MCF 10A (cell line): ENCODE measurements around the gene IRF1. TPM values are rescaled to one million over a fixed set of nuclear protein-coding genes. Genes with fewer than 3 reads are reported as not detected.

Experiments used
- BruUV-seq: library from RNA; stranded (reverse); fragments of 400-500 nt; replicated peaks from 2 replicates; lab custom pipeline; 2021; lab: Mats Ljungman, UMichigan
- CTCF ChIA-PET: fragments of 300-600 bp; sonication (Branson Sonifier 250); formaldehyde crosslinking; extraction: SDS; loops from one replicate; lab custom pipeline; 2021; ENCODE audit warnings: antibody characterized with exemption, inconsistent platforms; lab: Yijun Ruan, JAX
- POLR2A ChIA-PET: fragments of 300-600, 350-650 bp; sonication (Branson Sonifier 250); formaldehyde crosslinking; extraction: SDS; loops from one replicate; lab custom pipeline; 2020; ENCODE audit warnings: antibody characterized with exemption, inconsistent platforms; lab: Yijun Ruan, JAX
- DNase-seq: peaks from one replicate; pipeline ENCODE4 v3.0.0-alpha.2; 2018; ENCODE audit not compliant: unreplicated experiment
- H3K27ac Mint-ChIP-seq: one replicate; pipeline ENCODE4 v1.8.0; 2022; ENCODE audit warnings: mild to moderate bottlenecking, low read depth, mixed read lengths; ENCODE audit not compliant: unreplicated experiment
- H3K27me3 Mint-ChIP-seq: one replicate; pipeline ENCODE4 v1.8.0; 2022; ENCODE audit warnings: mixed read lengths; ENCODE audit not compliant: insufficient read depth, unreplicated experiment
- H3K36me3 Mint-ChIP-seq: one replicate; pipeline ENCODE4 v1.8.0; 2022; ENCODE audit warnings: mild to moderate bottlenecking, moderate library complexity, mixed read lengths; ENCODE audit not compliant: insufficient read depth, unreplicated experiment
- H3K4me1 Mint-ChIP-seq: one replicate; pipeline ENCODE4 v1.8.0; 2022; ENCODE audit warnings: mixed read lengths; ENCODE audit not compliant: insufficient read depth, unreplicated experiment
- H3K4me3 Mint-ChIP-seq: one replicate; pipeline ENCODE4 v1.8.0; 2022; ENCODE audit warnings: mild to moderate bottlenecking, moderate library complexity, mixed read lengths; ENCODE audit not compliant: unreplicated experiment
- H3K9me3 Mint-ChIP-seq: one replicate; pipeline ENCODE4 v1.8.0; 2022; ENCODE audit warnings: mixed read lengths; ENCODE audit not compliant: unreplicated experiment
- intact Hi-C: fragments of 100-400 bp; cut with micrococcal nuclease; formaldehyde crosslinking; loops from 2 replicates; pipeline ENCODE4 v1.14.1; 2022
- total RNA-seq: library from RNA; stranded (reverse); gene quantifications from 2 replicates; pipeline ENCODE4 v1.2.3, GENCODE V29; 2022
- TF ChIP-seq, protein P1 (sequence below): fragments of 200-600 bp; IDR thresholded peaks from one replicate; pipeline ENCODE4 v1.8.0; 2022; ENCODE audit warnings: antibody characterized with exemption, mild to moderate bottlenecking; ENCODE audit not compliant: unreplicated experiment

IRF1 gene
- total RNA-seq, 1 experiment from 2014 or later: 18.7 TPM

DNA sequence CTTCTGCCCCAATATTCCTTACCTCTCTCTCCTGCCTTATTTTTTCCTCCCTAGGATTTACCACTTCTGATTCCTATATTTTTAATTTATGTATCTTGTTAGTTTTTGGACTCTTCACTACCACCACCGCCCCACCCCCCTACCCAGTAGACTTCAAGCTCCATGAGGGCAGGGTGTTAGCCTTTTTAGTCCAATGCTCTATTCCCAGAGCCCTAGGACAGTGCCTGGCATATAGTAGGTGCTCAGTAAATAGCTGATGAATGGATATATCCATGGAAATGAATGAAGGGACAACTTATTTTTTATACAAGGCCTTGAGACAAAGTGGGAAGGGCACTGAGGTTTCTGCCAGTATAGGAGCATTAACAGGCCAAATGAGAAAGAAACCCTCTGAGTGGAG, 41.5 kb downstream of the IRF1 start:
- no peaks in the 10 kb centered on the region for H3K27me3 Mint-ChIP-seq
- peaks cover 6% of the 10 kb centered on the region for H3K36me3 Mint-ChIP-seq
- no peak for DNase-seq
- ChIA-PET CTCF (interaction anchor here (0.6 to 4.7 kb wide), 5 partner anchors 9 to 78 kb away, joined by 3 to 28 read pairs (median 3); no protein-coding TSS in a partner anchor), POLR2A (interaction anchor here (0.5 to 3.3 kb wide), 7 partner anchors 9 to 1378 kb away, joined by 3 to 36 read pairs (median 3); partner anchors contain the start of genes FNIP1 and IRF1)
- H3K27ac Mint-ChIP-seq: no peak overlapping the region
- peaks cover 51% of the 10 kb centered on the region for H3K4me1 Mint-ChIP-seq
- BruUV-seq: no TSS peak
- TF ChIP-seq, protein P1, sequence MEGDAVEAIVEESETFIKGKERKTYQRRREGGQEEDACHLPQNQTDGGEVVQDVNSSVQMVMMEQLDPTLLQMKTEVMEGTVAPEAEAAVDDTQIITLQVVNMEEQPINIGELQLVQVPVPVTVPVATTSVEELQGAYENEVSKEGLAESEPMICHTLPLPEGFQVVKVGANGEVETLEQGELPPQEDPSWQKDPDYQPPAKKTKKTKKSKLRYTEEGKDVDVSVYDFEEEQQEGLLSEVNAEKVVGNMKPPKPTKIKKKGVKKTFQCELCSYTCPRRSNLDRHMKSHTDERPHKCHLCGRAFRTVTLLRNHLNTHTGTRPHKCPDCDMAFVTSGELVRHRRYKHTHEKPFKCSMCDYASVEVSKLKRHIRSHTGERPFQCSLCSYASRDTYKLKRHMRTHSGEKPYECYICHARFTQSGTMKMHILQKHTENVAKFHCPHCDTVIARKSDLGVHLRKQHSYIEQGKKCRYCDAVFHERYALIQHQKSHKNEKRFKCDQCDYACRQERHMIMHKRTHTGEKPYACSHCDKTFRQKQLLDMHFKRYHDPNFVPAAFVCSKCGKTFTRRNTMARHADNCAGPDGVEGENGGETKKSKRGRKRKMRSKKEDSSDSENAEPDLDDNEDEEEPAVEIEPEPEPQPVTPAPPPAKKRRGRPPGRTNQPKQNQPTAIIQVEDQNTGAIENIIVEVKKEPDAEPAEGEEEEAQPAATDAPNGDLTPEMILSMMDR: no peak
- no peak overlapping the region for H3K4me3 Mint-ChIP-seq
- peaks cover 16% of the 10 kb centered on the region for H3K9me3 Mint-ChIP-seq
- intact Hi-C loops: no loop called here

DNA sequence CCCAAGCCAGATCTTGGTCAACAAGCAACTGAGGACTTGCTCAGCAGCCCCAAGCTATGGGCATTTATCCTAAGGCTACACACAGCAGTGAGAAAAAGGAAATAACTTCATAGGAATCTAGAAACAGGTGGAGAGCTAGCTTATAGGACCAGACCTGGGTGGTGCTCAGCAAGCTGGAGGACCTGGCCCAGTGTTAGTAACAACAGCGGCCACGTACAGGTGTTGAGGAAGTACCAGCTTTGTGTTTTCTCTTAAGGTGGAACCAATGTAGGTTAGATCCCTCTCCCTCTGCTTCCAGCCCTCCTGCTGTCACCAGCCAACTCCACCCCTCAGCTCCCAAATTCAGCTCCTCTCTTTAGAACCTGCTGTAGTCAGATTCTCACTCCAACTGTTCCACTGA, 43.4 kb downstream of the IRF1 start:
- peak overlapping the region; percentile 34 for H3K27ac Mint-ChIP-seq
- H3K27me3 Mint-ChIP-seq: no peaks in the 10 kb centered on the region
- intact Hi-C loops: no loop called here
- POLR2A ChIA-PET: interaction anchor here (0.6 to 3.3 kb wide), 17 partner anchors 10 to 310 kb away, joined by 3 to 36 read pairs (median 4); partner anchors contain the start of gene IRF1
- H3K4me1 Mint-ChIP-seq: peaks cover 51% of the 10 kb centered on the region
- TF ChIP-seq, protein P1: no peak
- no peak for DNase-seq
- no peak overlapping the region for H3K4me3 Mint-ChIP-seq
- no TSS peak for BruUV-seq
- H3K36me3 Mint-ChIP-seq: no peaks in the 10 kb centered on the region
- CTCF ChIA-PET: interaction anchor here (0.5 to 4.7 kb wide), 17 partner anchors 8 to 382 kb away, joined by 3 to 28 read pairs (median 5); partner anchors contain the start of gene IRF1
- H3K9me3 Mint-ChIP-seq: peaks cover 8% of the 10 kb centered on the region

DNA sequence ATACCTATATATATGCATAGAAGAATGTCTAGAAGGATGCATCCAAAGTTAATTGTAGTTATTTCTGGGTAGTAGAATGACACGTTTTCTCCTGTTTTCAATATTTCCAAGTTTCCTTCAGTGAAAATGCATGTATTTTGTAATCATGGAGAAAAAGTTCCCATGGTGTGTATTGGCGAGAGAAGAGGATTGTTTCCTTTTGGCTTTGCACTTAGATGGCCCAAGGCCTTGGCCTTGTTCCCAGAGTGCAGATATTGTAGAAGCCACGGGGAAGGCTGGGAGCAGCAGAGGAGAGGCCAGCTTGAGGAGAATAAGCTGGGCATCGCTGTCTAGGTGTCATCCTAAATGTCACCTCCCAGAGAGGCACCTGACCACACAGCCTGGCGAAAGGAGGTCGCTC, 44.0 kb downstream of the IRF1 start:
- H3K4me1 Mint-ChIP-seq: peaks cover 51% of the 10 kb centered on the region
- CTCF ChIA-PET: interaction anchor here (0.5 to 4.7 kb wide), 16 partner anchors 9 to 383 kb away, joined by 3 to 28 read pairs (median 5); partner anchors contain the start of gene IRF1

DNA sequence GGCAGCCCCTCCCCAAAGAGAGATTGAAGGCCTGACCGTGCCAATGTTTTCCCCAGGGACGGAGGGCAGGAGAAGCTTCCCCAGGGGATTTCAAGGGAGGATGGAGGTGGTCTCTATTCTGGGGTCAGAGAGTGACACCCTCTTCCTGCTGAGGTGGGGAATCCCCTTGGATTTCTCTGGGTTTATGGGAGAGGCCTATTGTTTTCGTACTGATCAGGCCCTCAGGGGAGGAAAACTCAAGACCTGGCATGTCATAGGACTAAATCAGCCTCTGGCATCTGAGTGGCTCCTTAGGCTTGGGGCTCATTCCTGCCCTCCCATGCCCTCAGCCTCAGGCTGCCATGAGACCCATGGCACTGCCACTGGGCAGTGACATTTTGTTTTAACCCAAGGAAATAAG, 44.6 kb downstream of the IRF1 start:
- H3K36me3 Mint-ChIP-seq: no peaks in the 10 kb centered on the region
- H3K9me3 Mint-ChIP-seq: peaks cover 8% of the 10 kb centered on the region
- no peak overlapping the region for H3K4me3 Mint-ChIP-seq
- ChIA-PET CTCF (interaction anchor here (0.8 to 4.7 kb wide), 4 partner anchors 12 to 34 kb away, joined by 4 to 28 read pairs (median 10); no protein-coding TSS in a partner anchor), POLR2A (interaction anchor here (1.0 to 3.2 kb wide), 6 partner anchors 18 to 50 kb away, joined by 4 to 15 read pairs (median 8); partner anchors contain the start of gene IRF1)
- peak; percentile 74 for DNase-seq
- no peaks in the 10 kb centered on the region for H3K27me3 Mint-ChIP-seq
- peak overlapping the region; percentile 34 for H3K27ac Mint-ChIP-seq
- intact Hi-C loops: no loop called here
- BruUV-seq: no TSS peak
- H3K4me1 Mint-ChIP-seq: peaks cover 44% of the 10 kb centered on the region
- TF ChIP-seq, protein P1: no peak

More for the DNA sequence above, 44.0 kb downstream of the IRF1 start:
- Mint-ChIP-seq H3K9me3 (peaks cover 8% of the 10 kb centered on the region), H3K27ac (peak overlapping the region; percentile 34), H3K36me3 (no peaks in the 10 kb centered on the region), H3K4me3 (no peak overlapping the region), H3K27me3 (no peaks in the 10 kb centered on the region)
- BruUV-seq: no TSS peak
- peak; percentile 96 for DNase-seq
- intact Hi-C loops: no loop called here
- POLR2A ChIA-PET: interaction anchor here (0.6 to 3.3 kb wide), 16 partner anchors 9 to 78 kb away, joined by 3 to 36 read pairs (median 4); partner anchors contain the start of gene IRF1
- TF ChIP-seq, protein P1: no peak
